ENCODE data around the gene APOC1. TPM values are rescaled to one million over a fixed set of nuclear protein-coding genes. Genes with fewer than 3 reads are reported as not detected.
A peak's percentile ranks its signal among the peaks of the same experiment; 100 is the strongest.

The APOC1 gene
- total RNA-seq, 1 experiment from 2014 or later, result 250 TPM

- H3K4me1 Mint-ChIP-seq (ENCODE audit: low read depth, unreplicated experiment), result no peaks in the 10 kb centered on the region
- H3K9me3 ChIP-seq, result no peaks in the 10 kb centered on the region
- H3K36me3 Mint-ChIP-seq (ENCODE audit: insufficient read depth, unreplicated experiment), result peaks cover 16% of the 10 kb centered on the region
- no peak for DNase-seq
- H3K9me3 Mint-ChIP-seq (ENCODE audit: unreplicated experiment), result no peaks in the 10 kb centered on the region
- CTCF ChIA-PET, result interaction anchor here (0.5 kb wide), 1 partner anchor 34 kb away, joined by 4 read pairs; no protein-coding TSS in a partner anchor
- H3K27me3 Mint-ChIP-seq (ENCODE audit: insufficient read depth, unreplicated experiment), result no peaks in the 10 kb centered on the region
- BruUV-seq (replicated peaks), result no TSS peak
- H3K27ac Mint-ChIP-seq (ENCODE audit: unreplicated experiment), result no peak overlapping the region
- H3K4me1 ChIP-seq, result peaks cover 5% of the 10 kb centered on the region; the same call in 1 of the 2 replicates
- no peaks in the 10 kb centered on the region for H3K27me3 ChIP-seq (replicated peaks; ENCODE audit: control insufficient read depth, insufficient read depth, low read length)
- POLR2A ChIA-PET, result no interaction called here
- H3K4me3 ChIP-seq (ENCODE audit: low read depth, low read length), result no peak overlapping the region
- H3K36me3 ChIP-seq (ENCODE audit: control insufficient read depth, insufficient read depth, low read length), result no peaks in the 10 kb centered on the region; the same call in 1 of the 2 replicates
- intact Hi-C loops (cut with micrococcal nuclease; ENCODE audit: unreplicated experiment), result no loop called here
- H3K4me3 Mint-ChIP-seq (ENCODE audit: unreplicated experiment), result no peak overlapping the region
- TF ChIP-seq CTCF (IDR thresholded peaks at IDR 0.05; ENCODE audit: insufficient read depth in 1 of 2, low read depth in 1 of 2, low read length in 1 of 2, severe bottlenecking in 1 of 2, unreplicated experiment in 1 of 2), result no peak
Observed at GRCh38 chr19:44949550-44949949, 35.1 kb downstream of the APOC1 start.

- ChIA-PET POLR2A (no interaction called here), CTCF (interaction anchor here (0.6 to 1.6 kb wide), 7 partner anchors 37 to 1485 kb away, joined by 3 to 6 read pairs (median 5); partner anchors contain the start of genes APOC1, APOE and NECTIN2)
- TF ChIP-seq CTCF (IDR thresholded peaks at IDR 0.05; ENCODE audit: insufficient read depth in 1 of 2, low read depth in 1 of 2, low read length in 1 of 2, severe bottlenecking in 1 of 2, unreplicated experiment in 1 of 2), result peak; percentile 84 to 94
- BruUV-seq (replicated peaks), result no TSS peak
- Mint-ChIP-seq H3K4me3 (ENCODE audit: unreplicated experiment) (no peak overlapping the region), H3K36me3 (ENCODE audit: insufficient read depth, unreplicated experiment) (peaks cover 22% of the 10 kb centered on the region), H3K27me3 (ENCODE audit: insufficient read depth, unreplicated experiment) (no peaks in the 10 kb centered on the region), H3K27ac (ENCODE audit: unreplicated experiment) (peak overlapping the region; percentile 53), H3K9me3 (ENCODE audit: unreplicated experiment) (no peaks in the 10 kb centered on the region), H3K4me1 (ENCODE audit: low read depth, unreplicated experiment) (peaks cover 9% of the 10 kb centered on the region)
- intact Hi-C loops (cut with micrococcal nuclease; ENCODE audit: unreplicated experiment), result loop anchor here (1.0 to 5.0 kb wide), 3 partner anchors 16 to 104 kb away; partner anchors contain the start of gene NECTIN2
- H3K27me3 ChIP-seq (replicated peaks; ENCODE audit: control insufficient read depth, insufficient read depth, low read length), result no peaks in the 10 kb centered on the region
- no peaks in the 10 kb centered on the region; the same call in 1 of the 2 replicates for H3K36me3 ChIP-seq (ENCODE audit: control insufficient read depth, insufficient read depth, low read length)
- H3K4me1 ChIP-seq, result peaks cover 10% of the 10 kb centered on the region
- DNase-seq, result peak; percentile 75 to 84
- H3K9me3 ChIP-seq, result no peaks in the 10 kb centered on the region
- H3K4me3 ChIP-seq (ENCODE audit: low read depth, low read length), result no peak overlapping the region
Observed at GRCh38 chr19:44951179-44952159, 37.1 kb downstream of the APOC1 start.

- H3K4me3 Mint-ChIP-seq (ENCODE audit: unreplicated experiment), result peak overlapping the region; percentile 99
- H3K27ac Mint-ChIP-seq (ENCODE audit: unreplicated experiment), result peak overlapping the region; percentile 98
- ChIA-PET POLR2A (interaction anchor here (0.6 to 1.0 kb wide), 7 partner anchors 19 to 225 kb away, joined by 3 to 35 read pairs (median 3); partner anchors contain the start of gene CLASRP), CTCF (interaction anchor here (1.0 kb wide), 2 partner anchors 48 to 50 kb away, joined by 3 read pairs; partner anchors contain the start of gene APOE)
- peaks cover 16% of the 10 kb centered on the region for H3K4me1 Mint-ChIP-seq (ENCODE audit: low read depth, unreplicated experiment)
- no peaks in the 10 kb centered on the region for H3K27me3 Mint-ChIP-seq (ENCODE audit: insufficient read depth, unreplicated experiment)
- peak overlapping the region; percentile 82 for H3K4me3 ChIP-seq (ENCODE audit: low read depth, low read length)
- peaks cover 23% of the 10 kb centered on the region for H3K36me3 Mint-ChIP-seq (ENCODE audit: insufficient read depth, unreplicated experiment)
- TF ChIP-seq CTCF (IDR thresholded peaks at IDR 0.05; ENCODE audit: insufficient read depth in 1 of 2, low read depth in 1 of 2, low read length in 1 of 2, severe bottlenecking in 1 of 2, unreplicated experiment in 1 of 2), result no peak
- H3K27me3 ChIP-seq (replicated peaks; ENCODE audit: control insufficient read depth, insufficient read depth, low read length), result no peaks in the 10 kb centered on the region
- BruUV-seq (replicated peaks), result no TSS peak
- intact Hi-C loops (cut with micrococcal nuclease; ENCODE audit: unreplicated experiment), result loop anchor here (2.0 to 5.0 kb wide), 2 partner anchors 49 to 107 kb away; partner anchors contain the start of gene NECTIN2
- H3K9me3 ChIP-seq, result no peaks in the 10 kb centered on the region
- no peaks in the 10 kb centered on the region for H3K9me3 Mint-ChIP-seq (ENCODE audit: unreplicated experiment)
- H3K4me1 ChIP-seq, result peaks cover 13% of the 10 kb centered on the region
- H3K36me3 ChIP-seq (ENCODE audit: control insufficient read depth, insufficient read depth, low read length), result no peaks in the 10 kb centered on the region; the same call in 1 of the 2 replicates
- DNase-seq, result no peak
Observed at GRCh38 chr19:44954278-44954648, 39.9 kb downstream of the APOC1 start.

Data from Caco-2 (cell line).